ENCODE measurements around the gene FHOD1.

FHOD1 gene

GRCh38 chr16:67230809-67231660 is 16.2 kb downstream of the FHOD1 start:
- no peak for FAIRE-seq

GRCh38 chr16:67229906-67230808 is 17.1 kb downstream of the FHOD1 start:
- no peak for FAIRE-seq

- FAIRE-seq = no peak
These were observed 18.4 kb downstream of the FHOD1 start for GRCh38 chr16:67228905-67229304.

GRCh38 chr16:67228034-67228785 is 19.1 kb downstream of the FHOD1 start:
- FAIRE-seq = no peak

GRCh38 chr16:67227567-67227921 is 19.7 kb downstream of the FHOD1 start:
- FAIRE-seq = no peak

- FAIRE-seq = peak; percentile 97
These were observed 20.3 kb downstream of the FHOD1 start, which contains the start of gene TMEM208 for GRCh38 chr16:67226804-67227566. Gene TMEM208 (plus strand): TSS chr16:67227130. CDS start chr16:67227219, 89 bp downstream.

- FAIRE-seq = no peak
These were observed 20.9 kb downstream of the FHOD1 start for GRCh38 chr16:67226295-67226803.

- no peak for FAIRE-seq
These were observed 23.3 kb downstream of the FHOD1 start for GRCh38 chr16:67223992-67224391.

GRCh38 chr16:67216612-67217490 is 30.4 kb downstream of the FHOD1 start:
- FAIRE-seq = no peak

GRCh38 chr16:67215706-67216105 is 31.6 kb downstream of the FHOD1 start:
- no peak for FAIRE-seq

GRCh38 chr16:67213197-67214019 is 33.9 kb downstream of the FHOD1 start:
- no peak for FAIRE-seq

- no peak for FAIRE-seq
These were observed 34.5 kb downstream of the FHOD1 start for GRCh38 chr16:67212766-67213165.

GRCh38 chr16:67211674-67212073 is 35.6 kb downstream of the FHOD1 start:
- no peak for FAIRE-seq

- no peak for FAIRE-seq
These were observed 37.0 kb downstream of the FHOD1 start for GRCh38 chr16:67210069-67210937.

- FAIRE-seq = no peak
These were observed 37.7 kb downstream of the FHOD1 start for GRCh38 chr16:67209565-67209964.

GRCh38 chr16:67208154-67208896 is 39.0 kb downstream of the FHOD1 start:
- no peak for FAIRE-seq

- no peak for FAIRE-seq
These were observed 39.8 kb downstream of the FHOD1 start for GRCh38 chr16:67207249-67208091.

All from A204.1 (cell line).